K562 (cell line): ENCODE results near the gene ATP5PO.

Experiments
- HNRNPLL ChIP-seq: fragments of 200-400 bp; formaldehyde crosslinking; IDR thresholded peaks from 2 replicates; pipeline ENCODE4 v1.6.1; 2017; ENCODE audit warnings: low read length, low read depth, mild to moderate bottlenecking; ENCODE audit not compliant: poor library complexity, severe bottlenecking
- HOXB6 ChIP-seq: fragments of 250-450 bp; sonication (Bioruptor Pico); IDR thresholded peaks from 2 replicates; pipeline ENCODE4 v1.5.1; 2022; ENCODE audit warnings: mild to moderate bottlenecking, borderline replicate concordance
- POLR2AphosphoS2 ChIP-seq: IDR thresholded peaks from 2 replicates; pipeline ENCODE4 v1.6.1; 2012; ENCODE audit warnings: low read length, improper control_type of control experiment
- RFX5 ChIP-seq: IDR thresholded peaks from 2 replicates; pipeline ENCODE4 v1.6.1; 2011; ENCODE audit warnings: low read depth, mild to moderate bottlenecking, improper control_type of control experiment, low read length
- ZNF586 ChIP-seq: fragments of 450-650 bp; formaldehyde crosslinking; conservative IDR thresholded peaks from 2 replicates; pipeline ENCODE4 v1.4.0; 2020; ENCODE audit warnings: mild to moderate bottlenecking, moderate library complexity

GRCh38 chr21:33940881-33941245 is 25.3 kb upstream of the ATP5PO start:
- TF ChIP-seq RFX5 (no peak), POLR2AphosphoS2 (no peak), HNRNPLL (no peak), ZNF586 (CRISPR knock-in tag) (no peak), HOXB6 (CRISPR knock-in tag) (no peak)
